NCI-H2171 treated with DMSO at 0.1 percent for 48 hours (cell line): ENCODE data around the gene MRPS30.
"Not testable (repeated sequence)": the region's sequence is repeated elsewhere in the genome, so short reads cannot be mapped to it uniquely, and the experiment has no call there.

ENCODE experiments used
- DNase-seq: peaks from one replicate; lab custom pipeline; 2025; lab: John Stamatoyannopoulos, UW

The MRPS30 gene

DNA sequence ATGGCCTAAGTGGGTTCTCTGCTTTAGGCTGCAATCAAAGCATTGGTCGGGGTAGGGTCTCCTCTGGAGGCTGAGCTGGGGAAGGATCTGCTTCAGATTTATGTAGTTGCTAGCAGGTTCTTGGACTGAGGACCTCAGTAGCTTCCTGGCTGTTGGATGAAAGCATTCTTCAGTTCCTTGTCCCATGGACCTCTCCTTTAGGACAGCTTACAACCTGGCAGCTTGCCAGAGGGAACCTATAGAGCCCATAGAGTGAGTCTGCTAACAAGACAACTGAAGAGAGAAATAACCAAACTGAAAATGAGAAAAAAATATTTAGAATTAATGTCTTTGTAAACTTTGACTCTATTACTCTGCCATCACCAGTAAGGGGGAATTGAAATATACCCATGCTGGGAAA, 12.4 kb downstream of the MRPS30 start:
- no peak for DNase-seq

DNA sequence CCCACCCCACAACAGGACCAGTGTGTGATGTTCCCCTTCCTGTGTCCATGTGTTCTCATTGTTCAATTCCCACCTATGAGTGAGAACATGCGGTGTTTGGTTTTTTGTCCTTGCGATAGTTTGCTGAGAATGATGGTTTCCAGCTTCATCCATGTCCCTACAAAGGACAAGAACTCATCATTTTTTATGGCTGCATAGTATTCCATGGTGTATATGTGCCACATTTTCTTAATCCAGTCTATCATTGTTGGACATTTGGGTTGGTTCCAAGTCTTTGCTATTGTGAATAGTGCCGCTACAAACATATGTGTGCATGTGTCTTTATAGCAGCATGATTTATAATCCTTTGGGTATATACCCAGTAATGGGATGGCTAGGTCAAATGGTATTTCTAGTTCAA, 15.9 kb downstream of the MRPS30 start:
- not testable (repeated sequence) for DNase-seq

DNA sequence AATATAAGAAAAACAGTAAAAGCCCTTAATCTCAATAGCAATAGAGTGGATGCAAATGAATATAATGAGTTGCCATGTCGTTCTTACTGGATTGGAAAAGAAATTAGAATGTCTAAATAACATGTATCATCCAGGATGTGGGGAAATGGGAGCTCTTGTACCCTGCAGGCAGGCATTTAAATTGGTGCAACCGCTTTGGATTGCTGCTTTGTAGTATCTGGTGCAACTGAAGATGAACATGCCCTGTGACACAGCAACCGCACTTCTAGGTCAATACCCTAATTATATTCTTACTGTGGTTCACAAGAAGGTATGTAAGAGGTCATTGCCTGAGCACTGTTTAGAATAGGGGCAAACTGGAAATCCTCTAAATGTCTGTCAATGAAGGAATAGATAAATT, 18.9 kb downstream of the MRPS30 start:
- no peak for DNase-seq

DNA sequence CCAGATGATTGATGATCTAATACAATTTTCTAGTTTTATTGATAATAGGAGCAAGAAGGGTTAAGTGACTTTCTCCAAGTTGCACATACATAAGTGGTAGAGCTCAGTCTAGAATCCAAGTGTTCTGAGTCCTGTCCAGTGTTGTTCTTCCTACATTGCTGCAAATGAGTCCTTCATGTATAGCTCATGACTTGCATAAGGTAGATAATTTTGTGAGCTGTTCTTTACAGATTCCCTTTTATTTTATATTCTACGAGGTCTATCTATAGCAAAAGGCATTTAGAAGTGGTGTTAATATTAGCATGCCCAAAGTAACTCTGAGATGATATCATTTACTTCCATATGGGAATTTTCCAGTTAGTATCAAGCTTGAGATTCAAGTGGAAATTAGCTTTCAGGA, 20.0 kb downstream of the MRPS30 start:
- no peak for DNase-seq

DNA sequence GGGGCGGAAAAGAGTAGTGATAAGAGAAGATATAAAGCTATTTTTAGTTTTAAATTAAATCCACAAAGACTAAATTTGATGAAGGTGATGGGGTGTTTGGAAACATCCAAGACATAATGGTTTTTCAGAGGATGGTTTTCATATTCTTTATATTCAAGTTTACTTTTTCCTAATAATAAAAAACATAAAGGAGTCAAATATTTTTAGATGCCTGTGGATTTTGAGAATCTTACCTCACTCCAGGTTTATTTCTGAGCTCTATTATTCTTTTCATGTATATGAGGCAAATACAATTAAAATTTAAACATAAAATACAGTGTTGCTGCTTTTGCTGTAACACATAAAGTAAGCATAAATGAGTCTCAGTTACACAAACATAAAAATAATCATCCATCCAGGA, 22.2 kb downstream of the MRPS30 start:
- no peak for DNase-seq

DNA sequence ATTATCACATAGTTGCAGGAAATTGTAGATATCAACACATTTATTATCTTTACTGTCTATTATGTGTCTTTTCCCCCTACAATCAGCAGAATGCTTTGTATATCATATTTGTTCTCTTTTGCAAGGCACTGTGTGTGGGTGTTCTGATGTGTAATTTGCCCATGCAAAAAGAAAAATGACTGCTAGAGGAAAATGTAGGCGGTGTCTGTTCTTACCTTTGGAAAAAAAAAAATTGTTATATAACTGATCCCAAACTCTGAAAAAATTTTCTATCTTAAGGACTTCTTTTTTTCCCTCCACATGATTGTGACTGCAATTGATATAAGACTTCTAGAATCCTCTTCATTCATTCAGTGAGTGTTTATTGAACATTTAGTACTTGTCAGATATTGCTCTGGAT, 24.5 kb downstream of the MRPS30 start:
- DNase-seq, result no peak

DNA sequence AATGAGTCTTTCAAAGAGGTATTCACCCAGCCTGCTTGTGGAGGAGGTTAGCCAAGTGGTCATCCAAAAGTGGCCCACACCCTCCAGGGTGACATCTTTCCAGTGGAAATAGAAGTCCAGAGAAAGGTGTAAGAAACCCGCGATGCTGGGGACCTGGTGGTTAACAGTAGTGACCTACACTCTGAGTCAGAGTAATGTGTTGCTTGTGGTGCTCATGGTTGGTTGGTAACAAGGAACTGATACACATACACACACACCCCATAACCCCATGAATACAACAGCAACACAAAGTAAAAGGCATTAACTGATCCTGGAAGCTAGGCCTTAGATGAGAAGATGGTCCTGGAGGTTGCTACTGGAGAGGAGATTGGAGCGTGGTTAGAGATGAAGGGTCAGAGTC, 26.9 kb downstream of the MRPS30 start:
- no peak for DNase-seq

DNA sequence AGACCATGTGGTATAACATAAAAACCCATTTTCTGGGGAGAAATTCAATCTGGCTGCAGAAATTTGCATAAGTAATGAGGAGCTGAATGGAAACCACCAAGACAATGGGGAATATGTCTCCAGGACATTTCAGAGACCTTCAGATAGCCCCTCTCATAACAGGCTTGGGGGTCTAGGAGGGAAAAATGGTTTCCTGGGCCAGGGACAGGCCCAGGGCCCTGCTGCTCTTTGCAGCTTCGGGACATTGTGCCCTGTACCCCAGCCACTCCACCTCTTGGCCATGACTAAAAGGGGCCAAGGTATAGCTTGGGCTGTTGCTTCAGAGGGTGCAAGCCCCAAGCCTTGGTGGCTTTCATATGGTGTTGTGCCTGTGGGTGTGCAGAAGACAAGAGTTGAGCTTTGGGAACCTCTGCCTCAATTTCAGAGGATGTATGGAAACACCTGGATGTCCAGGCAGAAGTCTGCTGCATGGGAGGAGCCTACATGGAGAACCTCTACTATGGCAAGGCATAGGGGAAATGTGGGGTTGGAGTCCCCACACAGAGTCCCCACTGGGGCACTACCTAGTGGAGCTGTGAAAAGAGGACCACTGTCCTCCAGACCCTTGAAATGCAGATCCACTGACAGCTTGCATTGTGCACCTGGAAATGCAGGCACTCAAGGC, 30.4 kb downstream of the MRPS30 start:
- no peak for DNase-seq

DNA sequence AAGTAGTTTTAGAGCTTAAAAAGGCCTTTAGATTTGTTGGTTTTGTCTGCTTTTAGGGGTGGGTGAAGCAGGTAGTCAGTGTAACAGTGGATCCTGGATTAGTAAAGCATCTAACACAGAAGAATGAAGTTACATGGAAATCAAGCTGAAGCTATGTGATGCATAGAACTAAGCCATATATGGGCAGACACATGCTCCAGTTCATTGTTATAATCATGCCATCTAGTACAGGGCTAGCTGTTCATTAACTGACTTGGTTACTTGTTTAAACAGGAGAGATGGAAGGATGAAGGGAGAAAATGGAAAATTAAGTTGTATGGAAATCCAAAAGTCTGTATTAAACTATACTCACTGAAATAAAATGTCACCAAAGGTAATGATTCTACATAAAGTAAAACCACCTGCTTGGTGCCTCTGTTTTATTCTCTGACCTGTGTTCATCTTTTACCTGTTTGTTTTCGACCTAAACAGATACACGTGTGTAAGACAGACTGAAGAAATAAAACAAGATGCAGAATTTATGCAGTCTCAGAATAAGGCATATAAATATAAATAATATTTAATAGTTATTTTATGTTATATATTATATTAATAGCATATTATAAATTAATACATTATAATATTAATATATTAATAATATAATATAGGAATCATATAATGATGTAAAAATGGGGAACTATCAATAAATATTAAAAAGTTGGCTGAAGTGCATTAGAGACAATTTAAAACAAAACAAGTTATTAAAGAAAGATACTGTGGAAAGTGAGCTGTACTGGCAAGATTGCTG, 33.9 kb downstream of the MRPS30 start:
- DNase-seq, result peak; percentile 8

DNA sequence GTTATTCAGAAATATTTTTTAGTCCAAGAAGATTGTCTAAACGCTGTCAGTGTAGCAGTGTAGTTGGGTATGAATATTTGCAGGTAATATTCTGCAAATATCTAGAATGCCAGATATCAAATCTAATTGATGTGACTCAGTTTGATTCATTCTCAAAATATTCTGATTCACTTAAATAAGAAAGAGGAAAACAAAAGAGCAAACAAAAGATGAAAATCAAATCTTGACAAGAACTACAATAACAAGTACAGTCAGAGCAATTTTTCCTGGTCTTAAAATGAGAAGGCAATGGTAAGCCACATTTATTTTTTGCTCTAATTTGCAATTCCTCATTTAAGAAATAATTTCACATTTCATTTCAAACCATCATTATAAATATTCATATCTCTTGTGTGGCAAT, 36.0 kb downstream of the MRPS30 start:
- no peak for DNase-seq

DNA sequence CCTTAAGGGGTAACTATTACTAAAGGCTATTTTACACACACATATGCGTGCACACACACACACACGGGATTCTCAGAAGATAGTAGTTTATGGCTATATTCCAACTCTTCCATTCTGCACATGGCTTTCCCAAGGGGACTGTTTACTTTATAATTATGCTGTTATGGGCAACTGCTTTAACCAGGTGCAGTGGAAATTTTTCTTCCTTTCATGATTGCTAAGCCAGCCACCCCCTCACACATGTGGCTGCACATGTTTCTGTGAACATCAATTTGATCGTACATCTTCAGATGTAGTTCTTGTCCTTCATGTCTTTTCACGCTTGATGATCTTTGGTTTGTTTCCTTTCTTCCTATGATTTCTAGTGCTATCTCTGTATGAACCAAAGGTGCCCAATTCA, 37.0 kb downstream of the MRPS30 start:
- DNase-seq, result peak; percentile 88

DNA sequence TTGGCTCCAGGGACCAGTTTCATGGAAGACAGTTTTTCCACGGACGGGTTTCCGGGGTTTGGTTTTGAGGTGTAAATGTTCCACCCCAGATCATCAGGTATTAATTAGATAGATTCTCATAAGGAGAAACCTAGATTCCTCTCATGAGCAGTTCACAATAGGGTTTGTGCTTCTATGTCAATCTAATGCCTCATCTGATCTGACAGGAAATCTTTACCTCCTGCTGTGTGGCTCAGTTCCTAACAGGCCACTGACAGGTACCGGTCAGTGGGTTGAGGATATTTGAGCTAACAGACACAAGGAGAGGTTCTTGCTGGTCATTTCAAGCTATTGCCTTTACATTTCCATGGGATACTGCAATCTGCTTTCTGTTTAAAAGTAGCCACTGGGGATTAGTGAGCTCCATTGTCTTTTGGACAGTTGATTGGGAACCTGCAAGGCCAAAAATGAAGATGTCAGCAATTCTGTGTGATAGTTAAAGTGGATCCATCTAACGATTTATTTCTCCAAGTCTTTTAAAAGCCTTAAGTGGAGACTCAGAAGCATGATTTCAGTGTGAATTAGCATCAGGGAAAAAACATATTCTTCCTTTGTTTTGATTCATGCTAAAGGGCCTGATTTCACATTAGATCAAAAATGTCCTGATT, 38.6 kb downstream of the MRPS30 start:
- no peak for DNase-seq

DNA sequence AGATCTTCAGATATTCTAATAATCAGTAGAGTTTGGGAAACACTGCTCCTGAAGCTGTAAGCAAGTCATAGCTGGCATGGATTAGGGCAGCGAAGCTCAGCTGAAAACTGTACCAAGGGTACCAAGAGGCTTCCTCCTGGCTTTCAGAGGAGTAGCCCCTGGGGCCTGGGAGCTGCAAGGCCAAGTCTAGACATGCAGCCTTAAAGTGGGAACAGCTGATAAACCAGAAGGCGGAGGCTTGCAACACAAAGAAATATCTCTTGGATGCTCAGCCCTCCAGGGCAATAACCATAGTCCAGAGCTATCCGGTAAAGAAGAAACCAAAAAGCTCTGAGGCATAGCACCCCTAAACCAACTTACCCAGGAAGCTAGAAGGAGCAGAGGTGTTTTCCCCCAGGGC, 51.5 kb downstream of the MRPS30 start:
- peak; percentile 52 for DNase-seq

DNA sequence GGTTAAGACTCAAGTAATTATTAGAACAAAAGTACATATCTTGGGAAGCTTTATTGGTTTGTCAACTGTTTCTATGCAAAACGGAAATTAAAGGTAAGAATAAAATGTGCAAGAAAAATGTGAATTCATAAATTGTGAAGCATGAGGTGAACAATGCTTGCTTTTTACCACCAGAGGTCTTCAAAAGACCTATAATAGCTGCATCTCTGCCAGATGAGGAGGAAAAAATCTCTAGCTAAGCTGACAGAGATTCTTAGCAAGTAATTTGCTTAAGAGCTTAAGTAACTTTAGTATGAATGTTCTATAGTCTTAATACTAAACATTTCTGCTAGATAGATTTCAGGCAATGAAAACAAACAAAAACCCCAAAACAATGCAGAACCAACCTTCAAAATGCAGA, 54.1 kb downstream of the MRPS30 start:
- DNase-seq, result peak; percentile 61
